HG02973 (cell line): ENCODE results near the gene ASXL1.
"Not testable (repeated sequence)": the region's sequence is repeated elsewhere in the genome, so short reads cannot be mapped to it uniquely, and the experiment has no call there.

Source experiments
- ATAC-seq: cut with Tn5 transposase; IDR thresholded peaks from one replicate; pipeline ENCODE4 v1.9.1; 2021; ENCODE audit warnings: moderate library complexity; ENCODE audit not compliant: unreplicated experiment

ASXL1 gene

GRCh38 chr20:32397567-32398084 is 39.5 kb downstream of the ASXL1 start:
- ATAC-seq: no peak

GRCh38 chr20:32400476-32400875 is 42.3 kb downstream of the ASXL1 start:
- no peak for ATAC-seq

- no peak for ATAC-seq
Measured at GRCh38 chr20:32404017-32404416, 45.9 kb downstream of the ASXL1 start.

DNA sequence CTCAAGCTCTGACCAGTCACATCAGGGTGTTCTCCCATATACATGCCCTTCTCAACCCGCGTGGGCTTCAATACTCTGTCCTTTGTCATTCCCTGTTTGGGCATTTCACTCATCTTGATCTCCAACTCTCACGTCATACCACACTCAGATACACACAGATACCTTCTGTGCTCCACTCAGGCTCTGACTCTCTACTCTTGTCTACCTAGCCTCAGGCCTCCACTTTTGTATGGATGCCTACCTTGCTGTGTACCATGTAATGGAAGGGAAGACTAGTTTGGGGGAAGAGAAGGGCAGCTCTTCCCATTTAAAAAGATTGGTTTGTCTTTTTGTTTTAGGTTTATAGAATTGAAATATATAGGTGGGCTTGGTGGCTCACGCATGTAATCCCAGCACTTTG is 48.6 kb downstream of the ASXL1 start:
- no peak for ATAC-seq

GRCh38 chr20:32407131-32407750 is 49.1 kb downstream of the ASXL1 start:
- not testable (repeated sequence) for ATAC-seq

- no peak for ATAC-seq
Measured at GRCh38 chr20:32411955-32412706, 54.0 kb downstream of the ASXL1 start.

DNA sequence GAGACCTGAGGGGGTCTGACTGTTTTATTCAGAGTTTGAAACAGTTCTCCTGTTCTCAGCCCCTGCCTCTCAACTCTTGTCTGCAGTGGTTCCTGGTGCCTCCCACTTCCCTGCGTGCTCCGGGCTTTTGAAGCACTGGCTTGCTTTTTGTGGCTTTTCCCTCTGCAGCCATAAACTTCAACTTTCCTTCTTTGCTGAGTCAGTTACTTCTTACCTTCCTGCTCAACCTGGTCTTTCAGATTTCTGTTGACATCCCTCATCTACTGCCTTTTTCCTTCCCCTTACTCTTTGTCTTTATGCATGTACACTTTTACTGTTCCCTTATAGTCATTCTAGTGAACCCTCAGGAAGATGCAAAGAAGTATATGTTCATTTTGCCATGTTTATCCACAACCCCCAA is 57.4 kb downstream of the ASXL1 start:
- no peak for ATAC-seq

DNA sequence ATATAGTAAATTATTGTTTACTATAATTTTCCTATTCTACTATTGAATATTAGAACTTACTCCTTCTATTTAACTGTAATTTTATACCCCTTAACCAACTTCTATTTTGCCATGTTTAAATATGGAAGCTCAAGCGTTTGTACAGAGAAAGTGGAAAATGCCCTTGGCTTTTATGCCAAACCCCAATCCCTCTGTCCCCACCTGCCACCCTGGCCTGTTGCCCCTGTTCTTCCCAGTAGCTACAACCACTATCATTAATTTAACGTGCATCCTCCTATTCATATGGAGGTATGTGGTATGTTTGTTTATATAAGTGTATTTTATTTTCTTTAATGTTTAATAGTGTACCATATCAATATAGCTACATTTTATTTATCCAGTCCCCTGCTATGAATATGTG is 58.1 kb downstream of the ASXL1 start:
- ATAC-seq: no peak

GRCh38 chr20:32418376-32418775 is 60.2 kb downstream of the ASXL1 start:
- ATAC-seq: no peak

- ATAC-seq: no peak
Measured at GRCh38 chr20:32421290-32421689, 63.2 kb downstream of the ASXL1 start.

DNA sequence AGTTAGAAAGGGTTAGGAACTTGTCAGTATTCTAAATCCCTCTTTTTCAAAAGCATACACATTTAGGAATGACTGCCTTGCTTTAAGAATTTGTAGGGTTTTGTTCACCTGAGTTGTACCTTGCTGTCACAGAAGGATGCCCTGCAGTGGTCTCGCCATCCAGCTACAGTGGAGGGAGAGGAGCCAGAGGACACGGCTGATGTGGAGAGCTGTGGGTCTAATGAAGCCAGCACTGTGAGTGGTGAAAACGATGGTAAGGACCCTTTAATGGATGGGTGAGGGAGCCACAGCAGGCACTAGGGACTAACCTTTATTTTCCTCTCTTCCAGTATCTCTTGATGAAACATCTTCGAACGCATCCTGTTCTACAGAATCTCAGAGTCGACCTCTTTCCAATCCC is 69.9 kb downstream of the ASXL1 start:
- ATAC-seq: no peak

DNA sequence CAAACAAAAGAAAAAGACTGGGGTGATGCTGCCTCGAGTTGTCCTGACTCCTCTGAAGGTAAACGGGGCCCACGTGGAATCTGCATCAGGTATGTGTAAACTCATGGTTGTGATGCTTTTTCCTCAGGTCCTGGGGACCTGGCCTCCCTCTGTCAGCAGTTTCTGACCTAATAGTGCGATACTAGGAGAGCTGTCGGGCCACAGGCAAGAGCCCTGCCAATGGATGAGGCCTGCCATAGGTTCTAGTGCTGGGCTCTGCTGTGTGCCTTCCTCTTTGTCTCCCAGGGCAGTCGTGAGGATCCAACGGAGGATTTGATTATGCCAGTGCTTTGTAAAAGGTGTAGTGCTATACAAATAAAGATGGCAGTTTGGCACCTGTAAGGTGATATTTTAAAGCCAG is 71.2 kb downstream of the ASXL1 start:
- no peak for ATAC-seq

GRCh38 chr20:32429745-32430360 is 71.7 kb downstream of the ASXL1 start:
- no peak for ATAC-seq

- ATAC-seq: no peak
Measured at GRCh38 chr20:32431457-32431856, 73.3 kb downstream of the ASXL1 start.

- no peak for ATAC-seq
Measured at GRCh38 chr20:32432277-32432676, 74.1 kb downstream of the ASXL1 start.

- ATAC-seq: no peak
Measured at GRCh38 chr20:32433311-32434021, 75.3 kb downstream of the ASXL1 start.

DNA sequence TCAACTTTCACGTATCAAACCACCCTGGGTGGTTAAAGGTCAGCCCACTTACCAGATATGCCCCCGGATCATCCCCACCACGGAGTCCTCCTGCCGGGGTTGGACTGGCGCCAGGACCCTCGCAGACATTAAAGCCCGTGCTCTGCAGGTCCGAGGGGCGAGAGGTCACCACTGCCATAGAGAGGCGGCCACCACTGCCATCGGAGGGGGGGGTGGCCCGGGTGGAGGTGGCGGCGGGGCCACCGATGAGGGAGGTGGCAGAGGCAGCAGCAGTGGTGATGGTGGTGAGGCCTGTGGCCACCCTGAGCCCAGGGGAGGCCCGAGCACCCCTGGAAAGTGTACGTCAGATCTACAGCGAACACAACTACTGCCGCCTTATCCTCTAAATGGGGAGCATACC is 76.3 kb downstream of the ASXL1 start:
- no peak for ATAC-seq

DNA sequence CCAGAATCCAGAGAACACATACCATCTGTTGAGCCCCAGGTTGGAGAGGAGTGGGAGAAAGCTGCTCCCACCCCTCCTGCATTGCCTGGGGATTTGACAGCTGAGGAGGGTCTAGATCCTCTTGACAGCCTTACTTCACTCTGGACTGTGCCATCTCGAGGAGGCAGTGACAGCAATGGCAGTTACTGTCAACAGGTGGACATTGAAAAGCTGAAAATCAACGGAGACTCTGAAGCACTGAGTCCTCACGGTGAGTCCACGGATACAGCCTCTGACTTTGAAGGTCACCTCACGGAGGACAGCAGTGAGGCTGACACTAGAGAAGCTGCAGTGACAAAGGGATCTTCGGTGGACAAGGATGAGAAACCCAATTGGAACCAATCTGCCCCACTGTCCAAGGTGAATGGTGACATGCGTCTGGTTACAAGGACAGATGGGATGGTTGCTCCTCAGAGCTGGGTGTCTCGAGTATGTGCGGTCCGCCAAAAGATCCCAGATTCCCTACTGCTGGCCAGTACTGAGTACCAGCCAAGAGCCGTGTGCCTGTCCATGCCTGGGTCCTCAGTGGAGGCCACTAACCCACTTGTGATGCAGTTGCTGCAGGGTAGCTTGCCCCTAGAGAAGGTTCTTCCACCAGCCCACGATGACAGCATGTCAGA is 77.4 kb downstream of the ASXL1 start:
- ATAC-seq: no peak

DNA sequence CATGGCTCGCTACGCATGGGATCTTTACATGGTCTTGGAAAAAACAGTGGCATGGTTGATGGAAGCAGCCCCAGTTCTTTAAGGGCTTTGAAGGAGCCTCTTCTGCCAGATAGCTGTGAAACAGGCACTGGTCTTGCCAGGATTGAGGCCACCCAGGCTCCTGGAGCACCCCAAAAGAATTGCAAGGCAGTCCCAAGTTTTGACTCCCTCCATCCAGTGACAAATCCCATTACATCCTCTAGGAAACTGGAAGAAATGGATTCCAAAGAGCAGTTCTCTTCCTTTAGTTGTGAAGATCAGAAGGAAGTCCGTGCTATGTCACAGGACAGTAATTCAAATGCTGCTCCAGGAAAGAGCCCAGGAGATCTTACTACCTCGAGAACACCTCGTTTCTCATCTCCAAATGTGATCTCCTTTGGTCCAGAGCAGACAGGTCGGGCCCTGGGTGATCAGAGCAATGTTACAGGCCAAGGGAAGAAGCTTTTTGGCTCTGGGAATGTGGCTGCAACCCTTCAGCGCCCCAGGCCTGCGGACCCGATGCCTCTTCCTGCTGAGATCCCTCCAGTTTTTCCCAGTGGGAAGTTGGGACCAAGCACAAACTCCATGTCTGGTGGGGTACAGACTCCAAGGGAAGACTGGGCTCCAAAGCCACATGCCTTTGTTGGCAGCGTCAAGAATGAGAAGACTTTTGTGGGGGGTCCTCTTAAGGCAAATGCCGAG is 78.2 kb downstream of the ASXL1 start:
- ATAC-seq: no peak

DNA sequence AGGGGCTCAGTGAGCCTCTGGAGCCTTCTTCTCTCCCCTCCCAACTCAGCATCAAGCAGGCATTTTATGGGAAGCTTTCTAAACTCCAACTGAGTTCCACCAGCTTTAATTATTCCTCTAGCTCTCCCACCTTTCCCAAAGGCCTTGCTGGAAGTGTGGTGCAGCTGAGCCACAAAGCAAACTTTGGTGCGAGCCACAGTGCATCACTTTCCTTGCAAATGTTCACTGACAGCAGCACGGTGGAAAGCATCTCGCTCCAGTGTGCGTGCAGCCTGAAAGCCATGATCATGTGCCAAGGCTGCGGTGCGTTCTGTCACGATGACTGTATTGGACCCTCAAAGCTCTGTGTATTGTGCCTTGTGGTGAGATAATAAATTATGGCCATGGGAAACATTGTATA is 78.8 kb downstream of the ASXL1 start:
- ATAC-seq: no peak
